Left cardiac atrium (tissue), 4 donors: Measurements from ENCODE around the gene RAB36. TPM values are rescaled to one million over a fixed set of nuclear protein-coding genes. Genes with fewer than 3 reads are reported as not detected.
A peak's percentile ranks its signal among the peaks of the same experiment; 100 is the strongest.

ENCODE experiments used
- ATAC-seq, 2 donors: fragments of 200-7000 bp; cut with Tn5 transposase; one replicate each; pipeline ENCODE4 v1.9.1; 2020; ENCODE audit warnings: mild to moderate bottlenecking in 2 of 2, moderate library complexity in 2 of 2
- DNase-seq: peaks from one replicate; pipeline ENCODE4 v3.0.0-alpha.2; 2020
- intact Hi-C, 2 donors: fragments of 100-400 bp; cut with DNase I; formaldehyde crosslinking; loops; one replicate each; pipeline versions ENCODE4 v1.14.1 to v1.15.1; 2022 to 2023
- long read RNA-seq: library from polyadenylated mRNA; unstranded; transcript quantifications from one replicate; pipeline ENCODE4 v2.0.0, GENCODE V29; 2021
- total RNA-seq, 2 donors: library from RNA; stranded (reverse); fragmentation: NEBNext Ultra II Directional; extraction: Animal tissue kit (Norgen Biotek cat#: 25700); gene quantifications; one replicate each; pipeline ENCODE4 v1.2.1, GENCODE V29; 2021
- donor health status: DM: no; HTN: yes; CAD: no.
- donor health status: DM: no; HTN: yes; CAD: no; lungs with severe emphysema.
- donor health status: DM: yes; HTN: yes; CAD: no.
- donor health status: Dilated cardiomyopathy.

RAB36 gene, protein sequence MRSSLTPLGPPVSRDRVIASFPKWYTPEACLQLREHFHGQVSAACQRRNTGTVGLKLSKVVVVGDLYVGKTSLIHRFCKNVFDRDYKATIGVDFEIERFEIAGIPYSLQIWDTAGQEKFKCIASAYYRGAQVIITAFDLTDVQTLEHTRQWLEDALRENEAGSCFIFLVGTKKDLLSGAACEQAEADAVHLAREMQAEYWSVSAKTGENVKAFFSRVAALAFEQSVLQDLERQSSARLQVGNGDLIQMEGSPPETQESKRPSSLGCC
- 1 to 10 TPM; 1.0 to 1.3 TPM for total RNA-seq
- long read RNA-seq: 0 reads

DNA sequence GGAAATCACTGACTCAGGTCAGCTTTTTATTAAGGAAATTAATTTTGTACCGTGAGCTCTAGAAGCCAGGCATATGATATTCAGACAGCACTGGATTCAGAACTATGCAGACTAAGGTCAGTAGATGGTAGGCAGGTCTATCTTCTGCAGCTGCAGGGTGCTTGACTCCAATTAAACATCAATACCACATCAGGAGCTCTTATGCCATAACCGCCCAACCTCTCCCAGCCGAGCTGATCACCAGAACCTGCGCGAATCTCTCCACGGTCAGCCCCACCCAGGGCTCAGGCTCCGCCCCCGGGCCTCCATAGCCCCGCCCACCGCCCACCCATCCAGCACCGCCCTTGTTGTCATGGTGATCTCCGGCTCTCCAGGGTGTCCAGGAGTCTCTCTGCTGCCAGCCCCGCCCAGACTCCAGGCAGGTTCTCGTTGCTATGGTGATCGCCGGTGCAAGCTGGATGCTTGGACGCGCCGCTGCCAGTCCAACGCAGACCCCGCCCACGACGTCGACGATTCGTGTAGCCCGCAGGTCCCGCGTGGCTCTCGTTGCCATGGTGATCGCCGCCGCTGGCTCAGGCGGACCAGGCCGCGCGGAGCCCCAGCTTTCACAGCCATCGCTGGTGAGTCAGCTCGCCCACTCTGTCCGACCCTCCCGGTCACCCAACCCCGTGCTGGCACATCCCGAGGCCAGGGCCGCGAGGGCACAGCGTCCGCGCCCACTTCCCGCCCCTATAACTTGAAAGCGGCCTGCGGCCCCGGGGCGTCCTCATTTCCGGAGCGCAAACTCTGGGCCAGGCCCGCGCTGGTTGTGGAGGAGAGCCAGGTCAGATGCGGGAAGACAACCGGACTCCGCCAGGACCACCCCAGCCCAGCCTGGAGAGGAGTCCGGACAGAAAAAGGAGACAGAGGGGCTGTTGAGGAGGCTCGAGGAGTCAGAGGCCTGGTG lies at the start of gene RAB36:
Gene RAB36 (plus strand): TSS at position 546 of the 946 bp plus-strand sequence. CDS start 1,140 bp downstream, outside the sequence.
- DNase-seq (peak; percentile 99), ATAC-seq (peak; percentile 84 to 91)
- intact Hi-C loops: no loop called here

- no peak for DNase-seq
- intact Hi-C loops: no loop called here
- ATAC-seq: no peak
Observed at GRCh38 chr22:23095733-23096342, 49.4 kb upstream of the RAB36 start.

DNA sequence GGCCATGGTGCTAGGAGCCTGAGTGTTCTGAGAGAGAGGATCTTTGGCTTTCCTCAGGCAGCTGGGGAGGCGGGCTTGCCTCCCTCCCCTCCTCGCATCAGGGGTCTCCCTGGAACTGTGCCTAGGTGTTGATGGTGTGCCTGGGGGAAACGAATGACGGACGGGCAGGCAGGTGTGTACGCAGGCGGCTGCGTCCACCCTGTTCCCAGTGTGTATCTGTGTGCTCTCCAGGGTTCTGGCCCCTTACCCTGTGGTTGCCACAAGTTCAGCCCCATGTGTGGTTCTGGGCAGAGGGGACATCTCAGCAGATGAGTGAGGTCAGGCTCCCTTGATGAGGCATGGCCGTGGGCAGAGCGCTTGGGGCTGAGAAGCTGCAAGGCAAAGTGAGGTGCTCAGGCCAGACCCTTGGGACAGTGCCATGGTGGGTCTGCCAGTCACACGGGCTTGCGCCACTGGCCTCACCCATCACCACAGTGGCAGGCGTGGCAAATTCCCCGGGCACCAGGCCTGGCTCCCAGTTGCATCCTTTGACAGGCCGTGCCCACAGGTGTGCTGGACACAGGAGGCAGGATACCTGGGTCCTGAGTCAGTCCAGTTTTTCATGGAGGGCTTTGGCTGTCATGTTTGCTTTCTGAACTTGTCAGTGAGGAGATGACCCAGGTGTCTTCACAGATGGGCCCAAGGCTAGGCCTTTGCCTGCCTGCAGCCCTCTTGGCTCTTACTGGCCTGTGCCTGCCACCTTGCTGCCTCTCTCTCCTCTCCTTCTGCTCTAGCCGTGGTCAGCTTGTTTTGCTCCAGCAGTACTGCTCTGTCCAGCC lies 47.7 kb upstream of the RAB36 start:
- no peak for ATAC-seq
- intact Hi-C loops: no loop called here
- DNase-seq: no peak

DNA sequence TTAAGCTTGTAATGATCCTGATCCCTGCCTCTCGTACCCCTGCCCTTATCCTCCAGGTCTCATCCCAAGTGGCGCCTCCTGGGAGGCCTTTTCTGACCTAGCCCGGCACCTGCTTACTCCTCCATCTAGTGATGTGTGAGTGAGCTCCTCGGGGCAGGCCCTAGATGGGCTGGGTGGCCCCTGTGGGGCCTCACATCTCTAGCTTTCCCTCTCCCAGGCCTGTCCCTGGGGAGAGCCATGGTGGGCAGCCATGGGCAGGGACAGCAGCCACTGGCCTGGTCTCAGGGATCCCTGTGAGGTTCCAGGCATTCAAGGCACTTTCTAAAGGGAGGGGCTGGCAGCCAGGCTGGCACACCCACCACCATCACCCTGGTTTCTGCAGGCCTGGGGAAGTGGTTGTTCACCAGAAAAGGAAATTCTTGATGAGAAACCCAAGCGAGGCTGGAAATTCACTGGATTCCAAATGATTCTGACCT lies 47.0 kb upstream of the RAB36 start:
- ATAC-seq (peak in 1 of 2 donors; percentile 5), DNase-seq (no peak)
- intact Hi-C loops: no loop called here

GRCh38 chr22:23098718-23099530 lies 46.4 kb upstream of the RAB36 start:
- ATAC-seq (peak; percentile 88 to 91), DNase-seq (peak; percentile 37)
- intact Hi-C loops: no loop called here

GRCh38 chr22:23099531-23099804 lies 45.8 kb upstream of the RAB36 start:
- intact Hi-C loops: no loop called here
- DNase-seq (no peak), ATAC-seq (no peak)

DNA sequence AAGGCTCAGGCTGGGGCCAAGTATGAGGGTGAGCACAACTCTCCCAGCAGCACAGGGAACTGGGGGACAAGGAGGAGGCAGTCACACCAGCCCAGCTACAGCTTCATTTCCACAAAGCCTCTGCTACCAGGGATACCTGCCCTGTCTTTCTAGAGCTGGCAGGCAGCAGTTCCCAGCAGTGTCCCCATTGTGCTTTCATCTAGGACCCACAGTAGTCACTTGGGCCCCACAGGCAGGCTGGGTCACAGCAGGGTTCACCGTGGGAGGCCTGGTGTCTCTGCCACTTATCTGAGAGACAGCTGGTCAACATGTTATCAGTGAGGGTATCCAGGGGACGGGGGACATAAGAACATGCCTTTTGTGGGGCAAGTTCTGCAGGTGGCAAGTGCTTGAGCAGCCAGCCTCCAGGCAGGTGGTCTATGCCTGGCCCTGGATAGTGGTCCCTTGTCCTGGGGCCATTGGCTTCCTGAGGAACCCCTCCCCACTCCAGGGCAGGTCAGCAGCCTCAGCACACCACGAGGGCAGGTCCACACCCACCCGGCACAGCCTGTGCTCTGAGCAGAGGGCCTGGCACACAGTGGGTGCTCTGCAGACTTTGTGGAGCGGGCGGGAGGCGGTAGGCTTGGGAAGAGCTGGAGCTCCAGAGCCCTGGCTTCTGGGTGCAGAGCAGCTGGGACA lies 45.0 kb upstream of the RAB36 start:
- ATAC-seq (no peak), DNase-seq (no peak)
- intact Hi-C loops: no loop called here

DNA sequence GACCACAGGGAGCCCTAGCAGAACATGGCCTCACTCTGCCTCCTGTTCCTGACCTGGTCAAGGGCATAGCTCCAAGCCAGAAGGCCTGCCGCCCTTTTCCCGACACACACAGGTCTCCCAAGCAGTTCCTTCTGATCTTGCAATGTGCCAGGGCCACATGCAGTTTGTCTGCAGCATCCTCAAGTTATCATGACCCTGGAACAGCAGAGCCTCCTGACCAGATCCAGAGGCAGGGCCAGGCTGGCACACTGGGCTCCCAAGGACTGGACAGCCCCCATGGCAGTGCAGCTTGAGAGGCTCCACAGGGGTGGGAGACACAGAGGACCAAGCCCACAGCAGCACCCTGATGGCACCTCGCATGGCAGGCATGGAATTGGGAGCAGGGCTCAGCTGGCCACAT lies 43.8 kb upstream of the RAB36 start:
- intact Hi-C loops: no loop called here
- no peak for DNase-seq
- no peak for ATAC-seq

- DNase-seq: no peak
- ATAC-seq: no peak
- intact Hi-C loops: no loop called here
Observed at GRCh38 chr22:23102002-23102655, 43.1 kb upstream of the RAB36 start.

- intact Hi-C loops: no loop called here
- ATAC-seq (no peak), DNase-seq (no peak)
Observed at GRCh38 chr22:23102776-23103175, 42.5 kb upstream of the RAB36 start.

DNA sequence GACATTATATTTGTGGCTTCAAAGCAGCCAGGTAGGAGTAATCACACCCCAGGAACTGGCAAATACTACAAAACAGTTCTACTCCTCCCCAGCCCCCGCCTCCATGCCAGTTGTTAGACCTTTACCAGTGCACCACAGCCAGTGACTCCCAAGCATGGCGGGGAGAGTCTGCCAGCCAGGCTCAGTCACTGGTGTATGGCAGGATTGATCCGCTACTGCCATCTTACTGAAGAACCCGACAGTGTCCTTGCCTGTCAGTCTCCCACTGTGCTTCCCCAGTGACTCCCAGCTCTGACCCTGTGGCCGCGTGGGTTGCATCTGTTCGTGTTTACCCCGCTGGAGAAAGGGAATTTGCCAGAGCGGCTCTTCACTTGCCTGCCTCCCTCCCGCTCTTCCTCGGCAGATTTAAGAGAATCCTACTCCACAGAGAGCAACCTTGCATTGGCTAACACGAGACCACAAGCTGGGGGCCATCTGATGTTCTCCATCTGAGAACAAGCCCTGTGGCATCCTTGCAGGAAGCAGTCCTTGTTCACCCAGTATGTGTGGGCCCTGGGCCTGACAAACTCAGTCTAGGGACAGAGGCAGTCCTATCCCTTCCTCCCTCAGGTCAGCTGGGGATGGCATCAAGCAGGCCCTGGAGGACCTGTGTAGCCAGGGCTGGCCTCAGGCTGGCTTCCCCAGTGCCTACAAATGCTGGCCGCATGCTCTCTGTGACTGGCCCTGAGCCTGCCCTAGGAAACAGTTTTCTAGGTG lies 41.9 kb upstream of the RAB36 start:
- ATAC-seq: no peak
- intact Hi-C loops: no loop called here
- DNase-seq: no peak

DNA sequence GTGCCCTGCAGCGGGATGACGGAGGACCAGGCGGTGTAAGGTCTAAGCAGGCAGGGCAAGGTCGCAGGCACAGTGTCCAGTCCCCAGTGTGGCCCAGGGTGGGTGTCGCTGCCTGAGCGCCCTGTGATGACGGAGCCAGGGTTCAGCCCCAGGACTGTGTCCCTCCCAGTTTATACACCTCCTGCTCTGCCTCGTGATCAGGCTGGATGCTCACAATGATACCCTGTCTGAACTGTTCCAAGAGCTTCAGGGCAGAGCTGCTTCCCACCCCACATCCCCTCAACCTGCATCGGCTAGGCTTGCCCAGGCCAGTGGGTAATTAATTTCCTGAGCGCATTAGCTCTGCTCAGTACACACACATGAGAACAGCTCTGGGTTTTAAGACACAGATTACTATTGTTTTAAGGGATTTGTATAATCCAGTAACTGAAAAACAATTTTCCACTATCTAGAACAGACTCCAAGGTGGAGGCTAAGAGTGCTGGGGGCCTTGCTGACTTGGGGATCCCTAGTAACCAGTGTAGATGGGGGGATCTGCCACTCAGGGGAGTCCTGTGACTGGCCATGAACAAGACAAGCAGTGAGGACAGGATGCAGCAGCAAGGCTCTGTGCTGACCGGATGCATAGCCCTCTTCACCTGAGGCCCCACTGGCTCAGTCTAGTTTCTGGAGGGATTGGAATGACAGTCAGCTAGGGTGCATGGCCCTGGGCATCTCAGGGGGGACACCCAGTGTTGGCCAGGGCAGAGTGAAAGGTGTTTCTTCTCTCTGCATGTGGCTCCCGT lies 40.9 kb upstream of the RAB36 start:
- ATAC-seq: no peak
- intact Hi-C loops: no loop called here
- DNase-seq: no peak

DNA sequence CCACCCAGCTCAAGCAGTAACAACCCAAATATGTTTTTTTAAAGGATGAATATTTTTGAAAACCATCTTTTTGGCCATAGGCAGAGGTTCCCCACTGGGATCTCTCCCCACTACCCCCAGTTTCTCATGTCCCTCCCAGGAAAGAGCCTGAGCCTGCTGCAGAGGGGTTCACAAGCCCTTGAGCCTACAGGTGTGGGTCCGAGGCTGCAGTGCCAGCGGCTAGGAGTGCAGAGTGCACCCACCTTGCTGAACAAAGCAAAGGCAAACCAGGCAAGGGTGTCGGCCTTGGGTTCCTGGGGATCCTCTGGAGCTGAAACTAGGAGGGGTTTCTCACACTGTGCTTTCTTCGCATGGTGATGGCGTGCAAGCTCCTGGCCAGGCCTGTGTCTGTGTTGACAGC lies 40.0 kb upstream of the RAB36 start:
- ATAC-seq: no peak
- DNase-seq: no peak
- intact Hi-C loops: no loop called here

GRCh38 chr22:23105919-23106318 lies 39.4 kb upstream of the RAB36 start:
- intact Hi-C loops: no loop called here
- ATAC-seq (no peak), DNase-seq (no peak)

DNA sequence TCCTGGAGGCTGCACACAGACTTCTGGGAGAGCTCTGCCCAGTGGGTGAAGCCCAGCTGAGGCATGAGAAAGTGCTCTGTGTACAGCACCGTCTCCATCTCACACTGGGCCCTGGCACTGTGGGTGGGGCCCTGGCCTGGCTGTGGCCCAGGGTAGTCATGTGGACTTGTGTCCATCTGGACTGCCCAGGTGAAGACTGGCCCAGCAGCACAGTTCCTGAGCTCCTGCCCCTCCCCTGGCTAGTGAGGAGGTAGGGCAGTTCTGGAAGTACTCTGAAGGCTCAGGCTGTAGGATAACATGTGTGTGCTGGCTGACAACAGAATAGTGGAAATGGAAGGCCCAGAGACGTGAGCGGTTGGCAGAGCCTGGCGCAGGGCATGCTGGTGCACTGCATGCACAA lies 38.9 kb upstream of the RAB36 start:
- DNase-seq (no peak), ATAC-seq (peak in 1 of 2 donors; percentile 22)
- intact Hi-C loops: no loop called here

DNA sequence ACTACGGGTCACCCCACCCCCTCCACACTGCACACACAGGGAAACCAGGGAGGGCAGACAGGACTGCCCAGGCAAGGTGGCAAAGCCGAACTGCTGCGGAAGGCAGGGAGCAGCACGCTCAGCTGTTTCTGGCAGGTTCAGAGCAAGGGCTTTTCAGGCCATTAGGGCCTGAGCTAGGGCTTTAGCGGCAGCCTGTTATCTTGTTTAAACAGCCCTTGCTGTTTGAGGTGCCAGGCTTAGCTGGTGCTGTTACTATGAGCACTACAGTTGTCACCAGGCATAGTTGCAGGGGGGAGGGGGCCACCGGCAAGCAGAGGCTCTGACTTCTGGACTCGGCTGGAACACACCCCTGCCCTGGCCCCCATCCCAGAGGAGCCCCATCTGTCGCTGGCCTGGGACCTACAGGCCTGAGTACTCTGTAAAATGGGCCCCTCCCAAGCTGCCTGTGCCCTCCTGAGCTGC lies 38.3 kb upstream of the RAB36 start:
- no peak for DNase-seq
- peak; percentile 45 to 55 for ATAC-seq
- intact Hi-C loops: no loop called here
